GM18508 (cell line): ENCODE results near the gene NXF1.
"Not testable (repeated sequence)": the region's sequence is repeated elsewhere in the genome, so short reads cannot be mapped to it uniquely, and the experiment has no call there.

ENCODE experiments used
- ATAC-seq: cut with Tn5 transposase; IDR thresholded peaks from one replicate; pipeline ENCODE4 v1.9.1; 2021; ENCODE audit warnings: moderate number of reproducible peaks; ENCODE audit not compliant: insufficient read depth, unreplicated experiment

NXF1 gene

GRCh38 chr11:62832336-62833234 is 27.3 kb upstream of the NXF1 start, which contains the start of gene TEX54:
Gene TEX54, minus strand, starts transcription at chr11:62832841.
- ATAC-seq: no peak

GRCh38 chr11:62831520-62832335 is 26.5 kb upstream of the NXF1 start, which contains the start of gene STX5:
Gene STX5, minus strand, starts transcription at chr11:62832051. Its CDS starts 808 bp downstream, at chr11:62831243.
- ATAC-seq: peak; percentile 70

GRCh38 chr11:62830904-62831519 is 25.8 kb upstream of the NXF1 start:
- ATAC-seq: no peak

- ATAC-seq: not testable (repeated sequence)
These were observed 22.9 kb upstream of the NXF1 start for GRCh38 chr11:62828130-62828529.

- ATAC-seq: no peak
These were observed 18.4 kb upstream of the NXF1 start for GRCh38 chr11:62823677-62824076.

- no peak for ATAC-seq
These were observed 11.9 kb upstream of the NXF1 start for GRCh38 chr11:62817129-62817528.

GRCh38 chr11:62816557-62816956 is 11.3 kb upstream of the NXF1 start:
- no peak for ATAC-seq

- ATAC-seq: no peak
These were observed 6.4 kb upstream of the NXF1 start for GRCh38 chr11:62811659-62812058.

GRCh38 chr11:62810748-62811147 is 5.5 kb upstream of the NXF1 start:
- no peak for ATAC-seq

- ATAC-seq: no peak
These were observed 1.4 kb upstream of the NXF1 start for GRCh38 chr11:62806611-62807121.

- ATAC-seq: no peak
These were observed 761 bp upstream of the NXF1 start for GRCh38 chr11:62805961-62806441.

- ATAC-seq: peak; percentile 13
These were observed 747 bp downstream of the NXF1 start for GRCh38 chr11:62804310-62805075.

GRCh38 chr11:62801071-62801470 is 4.2 kb downstream of the NXF1 start:
- no peak for ATAC-seq

- ATAC-seq: no peak
These were observed 5.8 kb downstream of the NXF1 start for GRCh38 chr11:62799486-62799885.

GRCh38 chr11:62796281-62796680 is 9.0 kb downstream of the NXF1 start:
- ATAC-seq: no peak

GRCh38 chr11:62794201-62794775 is 11.0 kb downstream of the NXF1 start:
- no peak for ATAC-seq

GRCh38 chr11:62792202-62792575 is 13.1 kb downstream of the NXF1 start:
- no peak for ATAC-seq

- no peak for ATAC-seq
These were observed 13.6 kb downstream of the NXF1 start, which contains the start of gene TMEM223 for GRCh38 chr11:62791501-62792201. Gene TMEM223, minus strand, starts transcription at chr11:62792006. Its CDS starts 12 bp downstream, at chr11:62791994.

- ATAC-seq: no peak
These were observed 15.7 kb downstream of the NXF1 start for GRCh38 chr11:62789576-62789975.
